Muscle of leg (tissue), 11 donors: ENCODE measurements around the gene ZMYND10. TPM values are rescaled to one million over a fixed set of nuclear protein-coding genes. Genes with fewer than 3 reads are reported as not detected.

Experiments used
- DNase-seq: peaks from one replicate; pipeline ENCODE4 v3.0.0; 2013
- H3K27ac ChIP-seq: one replicate; pipeline ENCODE4 v1.5.1; 2013; ENCODE audit warnings: mild to moderate bottlenecking, low read length, control low read depth
- H3K27me3 ChIP-seq: one replicate; pipeline ENCODE4 v1.6.1; 2013; ENCODE audit warnings: low read length; ENCODE audit not compliant: control insufficient read depth, insufficient read depth
- H3K36me3 ChIP-seq: one replicate; pipeline ENCODE4 v1.6.1; 2013; ENCODE audit warnings: low read length; ENCODE audit not compliant: control insufficient read depth, insufficient read depth
- H3K4me1 ChIP-seq: one replicate; pipeline ENCODE4 v1.6.1; 2013; ENCODE audit warnings: low read length; ENCODE audit not compliant: control insufficient read depth, insufficient read depth
- H3K4me3 ChIP-seq: one replicate; pipeline ENCODE4 v1.5.1; 2013; ENCODE audit warnings: low read length, control low read depth
- H3K9me3 ChIP-seq: replicated peaks from 2 replicates; pipeline ENCODE4 v1.6.1; 2013; ENCODE audit warnings: low read depth, low read length; ENCODE audit not compliant: control insufficient read depth
- WGBS: methylation state at CpG from one replicate; pipeline ENCODE4 v1.1.5; 2013; ENCODE audit warnings: missing lambda C conversion rate; ENCODE audit not compliant: insufficient coverage; 5-methylcytosine and 5-hydroxymethylcytosine counted together
- polyA plus RNA-seq, 8 donors: library from polyadenylated mRNA; unstranded; fragments of 120-200 nt; gene quantifications; one replicate each; pipeline versions ENCODE4 v1.2.1 to v1.2.3, GENCODE V29; 2013; ENCODE audit warnings: inconsistent platforms in 1 of 8, low replicate concordance in 1 of 8; ENCODE audit not compliant: insufficient read length in 8 of 8, insufficient read depth in 1 of 8
- total RNA-seq: library from RNA; stranded (reverse); fragments of 120-200 nt; gene quantifications from one replicate; pipeline ENCODE4 v1.2.4, GENCODE V29; 2013

The ZMYND10 gene
- total and polyA plus RNA-seq, 9 donors = 0.49 to 1.8 (median 0.99) TPM

DNA sequence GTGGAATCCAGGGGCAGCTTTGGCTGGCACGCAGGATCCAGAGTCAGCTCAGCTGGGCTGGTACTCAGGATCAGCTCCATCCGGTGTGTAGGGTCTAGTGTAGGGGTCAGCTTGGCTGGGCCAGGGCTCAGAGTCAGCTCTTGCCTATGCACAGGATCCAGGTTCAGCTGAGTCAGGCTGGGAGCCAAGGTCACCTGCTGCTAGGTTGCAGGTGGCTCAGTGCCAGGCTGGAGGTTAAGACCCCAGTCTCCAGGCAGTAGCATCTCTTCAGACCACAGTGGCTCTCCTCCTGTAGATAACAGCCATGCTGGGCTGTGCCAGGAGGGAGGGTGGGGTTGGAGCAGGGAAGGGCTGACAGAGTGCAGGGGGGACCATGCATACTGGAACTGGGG lies 48.2 kb downstream of the ZMYND10 start:
- DNase-seq = peak; percentile 42
- H3K4me3 ChIP-seq = no peak overlapping the region
- 100% methylated on average over 2 of the region's 2 CpGs for WGBS
- no peak overlapping the region for H3K27ac ChIP-seq
- H3K9me3 ChIP-seq = no peaks in the 10 kb centered on the region
- no peaks in the 10 kb centered on the region for H3K27me3 ChIP-seq
- H3K36me3 ChIP-seq = peaks cover 7% of the 10 kb centered on the region
- H3K4me1 ChIP-seq = peaks cover 39% of the 10 kb centered on the region

GRCh38 chr3:50296721-50297383 lies 48.7 kb downstream of the ZMYND10 start:
- peaks cover 7% of the 10 kb centered on the region for H3K36me3 ChIP-seq
- no peak overlapping the region for H3K27ac ChIP-seq
- no peaks in the 10 kb centered on the region for H3K27me3 ChIP-seq
- 90% methylated on average over 14 of the region's 18 CpGs for WGBS
- H3K4me3 ChIP-seq = no peak overlapping the region
- DNase-seq = no peak
- H3K9me3 ChIP-seq = no peaks in the 10 kb centered on the region
- H3K4me1 ChIP-seq = peaks cover 37% of the 10 kb centered on the region

DNA sequence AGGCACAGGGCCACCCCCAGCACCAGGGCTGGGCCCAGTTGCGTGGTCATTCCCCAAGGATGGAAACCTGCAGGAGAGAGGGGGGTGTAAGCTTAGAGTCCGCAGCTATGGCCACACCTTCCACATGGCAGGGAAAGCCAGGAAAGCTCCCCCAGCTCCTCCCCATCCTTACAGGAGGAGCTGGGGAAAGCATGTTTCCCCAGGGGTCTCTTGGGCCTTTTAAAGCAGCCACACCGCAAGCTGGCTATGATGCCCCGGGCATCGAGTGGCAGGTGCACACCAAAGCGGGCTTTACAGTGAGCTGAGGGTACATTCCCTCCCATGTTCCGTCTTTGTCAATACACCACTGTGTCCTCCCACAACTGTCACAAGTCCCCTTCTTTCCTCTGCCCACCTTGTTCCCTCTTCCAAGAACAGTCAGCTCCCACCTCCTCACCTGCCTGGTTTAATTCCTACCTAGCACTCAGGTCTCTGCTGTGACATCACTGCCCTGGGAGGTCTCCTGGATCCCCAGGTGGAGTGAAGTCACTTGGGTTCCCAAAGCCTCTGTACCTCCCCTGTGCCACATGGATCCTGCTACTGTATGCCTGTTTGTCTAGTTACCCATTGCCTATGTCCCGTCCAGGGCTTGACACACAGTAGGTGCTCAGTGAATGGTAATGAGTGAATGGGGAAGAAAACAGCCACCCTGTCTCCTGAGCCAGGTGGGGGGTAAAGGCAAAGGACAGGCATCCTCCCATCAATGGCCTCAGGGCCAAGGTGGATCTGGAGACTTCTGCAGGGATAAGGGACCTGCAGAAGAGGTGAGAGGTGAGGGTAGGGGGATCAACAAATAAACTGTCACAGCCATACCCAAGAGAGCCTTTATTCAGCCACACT lies 49.7 kb downstream of the ZMYND10 start:
- Histone ChIP-seq H3K9me3 (no peaks in the 10 kb centered on the region), H3K4me1 (peaks cover 41% of the 10 kb centered on the region), H3K4me3 (no peak overlapping the region), H3K27ac (no peak overlapping the region), H3K27me3 (no peaks in the 10 kb centered on the region), H3K36me3 (peaks cover 7% of the 10 kb centered on the region)
- peak; percentile 21 for DNase-seq
- WGBS = 90% methylated on average over 6 of the region's 8 CpGs

- WGBS = 89% methylated on average over 21 of the region's 22 CpGs
- Histone ChIP-seq H3K4me1 (peaks cover 31% of the 10 kb centered on the region), H3K27ac (no peak overlapping the region)
Measured at GRCh38 chr3:50294492-50295403, 50.8 kb downstream of the ZMYND10 start.

GRCh38 chr3:50294089-50294488 lies 51.4 kb downstream of the ZMYND10 start:
- Histone ChIP-seq H3K27ac (no peak overlapping the region), H3K4me3 (no peak overlapping the region), H3K36me3 (peaks cover 22% of the 10 kb centered on the region), H3K9me3 (no peaks in the 10 kb centered on the region), H3K4me1 (peaks cover 29% of the 10 kb centered on the region), H3K27me3 (no peaks in the 10 kb centered on the region)
- 92% methylated on average over 3 of the region's 4 CpGs for WGBS
- DNase-seq = peak; percentile 14

More at GRCh38 chr3:50294492-50295403, 50.8 kb downstream of the ZMYND10 start:
- no peak overlapping the region for H3K4me3 ChIP-seq
- peak; percentile 13 for DNase-seq
- H3K36me3 ChIP-seq = peaks cover 16% of the 10 kb centered on the region
- no peaks in the 10 kb centered on the region for H3K9me3 ChIP-seq
- H3K27me3 ChIP-seq = no peaks in the 10 kb centered on the region

- 71% methylated on average over 10 of the region's 12 CpGs for WGBS
- Histone ChIP-seq H3K9me3 (no peaks in the 10 kb centered on the region), H3K36me3 (peaks cover 31% of the 10 kb centered on the region), H3K27ac (peak overlapping the region; percentile 89), H3K4me1 (peaks cover 21% of the 10 kb centered on the region), H3K4me3 (no peak overlapping the region), H3K27me3 (no peaks in the 10 kb centered on the region)
- peak; percentile 37 for DNase-seq
Measured at GRCh38 chr3:50293079-50293801, 52.3 kb downstream of the ZMYND10 start.

- Histone ChIP-seq H3K27ac (peak within 1 kb of the TSS; percentile 89), H3K4me3 (peak within 1 kb of the TSS; percentile 93), H3K27me3 (no peaks in the 10 kb centered on the region), H3K4me1 (peaks cover 19% of the 10 kb centered on the region), H3K36me3 (peaks cover 36% of the 10 kb centered on the region), H3K9me3 (no peaks in the 10 kb centered on the region)
- peak; percentile 99 for DNase-seq
- WGBS = under 1% methylated on average over 66 of the region's 67 CpGs
Measured at GRCh38 chr3:50292159-50293078, 53.1 kb downstream of the ZMYND10 start, which contains the start of gene IFRD2. TSS of gene IFRD2 (minus strand) at chr3:50292429. CDS start at chr3:50292274, 155 bp downstream.
